Endothelial cell of umbilical vein (primary cell): ENCODE data around the gene UTS2. TPM values are rescaled to one million over a fixed set of nuclear protein-coding genes. Genes with fewer than 3 reads are reported as not detected.

Experiments
- BruUV-seq: library from RNA; stranded (reverse); fragments of 400-500 nt; replicated peaks from 2 replicates; lab custom pipeline; 2021; lab: Mats Ljungman, UMichigan
- CTCF ChIA-PET: fragments of 300-600, 350-600 bp; sonication (Branson Sonifier 250); formaldehyde crosslinking; loops from one replicate; lab custom pipeline; 2021; ENCODE audit warnings: antibody characterized with exemption, inconsistent platforms; lab: Charles Lee
- POLR2A ChIA-PET: fragments of 300-600, 350-600 bp; sonication (Branson Sonifier 250); formaldehyde crosslinking; loops from one replicate; lab custom pipeline; 2021; ENCODE audit warnings: antibody characterized with exemption, inconsistent platforms; lab: Charles Lee
- DNase-seq: peaks from one replicate; pipeline ENCODE4 v3.0.0-alpha.2; 2011; ENCODE audit warnings: low read depth, low spot score
- FAIRE-seq: peaks from 2 replicates; lab custom pipeline; 2011; peaks lifted over from hg19 to GRCh38; lab: Jason Lieb, UNC
- H2AFZ ChIP-seq: 2 replicates; pipeline ENCODE4 v1.6.0; 2012; ENCODE audit warnings: low read depth, low read length, control low read depth, inconsistent platforms
- H3K27ac ChIP-seq: 2 replicates; pipeline ENCODE4 v1.5.1; 2011; ENCODE audit warnings: low read depth, mild to moderate bottlenecking, control low read depth, low read length, moderate library complexity; ENCODE audit not compliant: insufficient read depth
- H3K27me3 ChIP-seq, 2 experiments: 2 replicates each; pipeline versions ENCODE4 v1.6.0 to v1.6.1; 2011; ENCODE audit warnings: low read length in 2 of 2, mixed read lengths in 1 of 2; ENCODE audit not compliant: control insufficient read depth in 2 of 2, insufficient read depth in 2 of 2
- H3K36me3 ChIP-seq, 2 experiments: 2 replicates in 1 of 2; 3 replicates in 1 of 2; pipeline ENCODE4 v1.5.1; 2011; ENCODE audit warnings: low read length in 2 of 2, mild to moderate bottlenecking in 1 of 2, moderate library complexity in 1 of 2; ENCODE audit not compliant: control insufficient read depth in 2 of 2, insufficient read depth in 2 of 2; ENCODE audit errors: extremely low read depth in 1 of 2
- H3K4me1 ChIP-seq: 3 replicates; pipeline ENCODE4 v1.5.1; 2011; ENCODE audit warnings: mild to moderate bottlenecking, low read length; ENCODE audit not compliant: control insufficient read depth, insufficient read depth; ENCODE audit errors: extremely low read depth
- H3K4me2 ChIP-seq: 2 replicates; pipeline ENCODE4 v1.6.1; 2011; ENCODE audit warnings: low read length, control low read depth, mixed read lengths; ENCODE audit not compliant: insufficient read depth
- H3K4me3 ChIP-seq, 3 experiments: fragments of 200-600 bp in 1 of 3; sonication (generic), shearing (Covaris generic) in 1 of 3; replicated peaks in 1 of 3; 2 replicates each; pipeline ENCODE4 v1.5.1; 2011 to 2016; ENCODE audit warnings: control low read depth in 3 of 3, low read length in 3 of 3, mild to moderate bottlenecking in 2 of 3, inconsistent platforms in 1 of 3, low read depth in 1 of 3, moderate library complexity in 1 of 3; ENCODE audit not compliant: insufficient read depth in 1 of 3
- H3K79me2 ChIP-seq: 2 replicates; pipeline ENCODE4 v1.6.0; 2012; ENCODE audit warnings: low read length, inconsistent platforms; ENCODE audit not compliant: control insufficient read depth, insufficient read depth
- H3K9ac ChIP-seq: replicated peaks from 2 replicates; pipeline ENCODE3; 2011; ENCODE audit warnings: low read length, control low read depth; ENCODE audit not compliant: insufficient read depth; ENCODE audit errors: extremely low read depth
- H3K9me1 ChIP-seq: replicated peaks from 3 replicates; pipeline ENCODE4 v1.6.0; 2011; ENCODE audit warnings: mild to moderate bottlenecking, low read length; ENCODE audit not compliant: control insufficient read depth, insufficient read depth; ENCODE audit errors: extremely low read depth
- H3K9me3 ChIP-seq: replicated peaks from 2 replicates; pipeline ENCODE4 v1.5.1; 2012; ENCODE audit warnings: low read length, inconsistent platforms; ENCODE audit not compliant: control insufficient read depth, insufficient read depth
- H4K20me1 ChIP-seq: replicated peaks from 2 replicates; pipeline ENCODE3; 2011; ENCODE audit warnings: mild to moderate bottlenecking, low read length; ENCODE audit not compliant: control insufficient read depth, insufficient read depth; ENCODE audit errors: extremely low read depth
- EZH2 ChIP-seq: IDR thresholded peaks from 2 replicates; pipeline ENCODE4 v1.6.1; 2012; ENCODE audit warnings: borderline replicate concordance, low read depth, mild to moderate bottlenecking, moderate library complexity, low read length, inconsistent platforms; ENCODE audit not compliant: severe bottlenecking
- FOS ChIP-seq: IDR thresholded peaks from 2 replicates; pipeline ENCODE4 v1.6.1; 2011; ENCODE audit warnings: mild to moderate bottlenecking, low read length, moderate library complexity, borderline replicate concordance; ENCODE audit not compliant: insufficient read depth
- GATA2 ChIP-seq: IDR thresholded peaks from 2 replicates; pipeline ENCODE4 v1.7.0; 2011; ENCODE audit warnings: low read depth, mild to moderate bottlenecking, moderate library complexity, mixed read lengths, low read length; ENCODE audit not compliant: insufficient read length, insufficient read depth
- JUN ChIP-seq: IDR thresholded peaks from 2 replicates; pipeline ENCODE4 v1.6.1; 2011; ENCODE audit warnings: borderline replicate concordance, low read depth; ENCODE audit not compliant: insufficient read length, insufficient read depth
- MYC ChIP-seq: IDR thresholded peaks from one replicate; pipeline ENCODE4 v1.6.1; 2011; ENCODE audit warnings: mild to moderate bottlenecking, low read depth, low read length
- POLR2A ChIP-seq: IDR thresholded peaks from 2 replicates; pipeline ENCODE4 v1.6.1; 2012; ENCODE audit warnings: low read depth, mild to moderate bottlenecking, control low read depth, low read length
- POLR2AphosphoS5 ChIP-seq: IDR thresholded peaks from 2 replicates; pipeline ENCODE4 v1.6.1; 2012; ENCODE audit warnings: low read depth, mild to moderate bottlenecking, control low read depth, low read length, moderate library complexity; ENCODE audit not compliant: insufficient read depth
- dilution Hi-C: fragments of 300-500 bp; cut with MboI; formaldehyde crosslinking; loops from one replicate; pipeline ENCODE4 v1.15.0; 2019; ENCODE audit warnings: low sequenced_read_pairs; ENCODE audit not compliant: extremely low pct_ligation_motif_present
- intact Hi-C: fragments of 100-400 bp; cut with micrococcal nuclease; formaldehyde crosslinking; loops from one replicate; pipeline ENCODE4 v1.10.0; 2022
- polyA plus RNA-seq, 4 experiments: library from polyadenylated mRNA; depleted of rRNA in 3 of 4; stranded (reverse) in 3 of 4; unstranded in 1 of 4; fragments of >200 nt; gene quantifications; 2 replicates each; pipeline versions ENCODE4 v1.2.1 to v1.2.3, GENCODE V29; 2011 to 2012; ENCODE audit warnings: missing spikeins in 1 of 4
- total RNA-seq: library from RNA; stranded (reverse); gene quantifications from 2 replicates; pipeline ENCODE4 v1.2.3, GENCODE V29; 2021
- TF ChIP-seq, protein P1 (sequence below): IDR thresholded peaks from 2 replicates; pipeline ENCODE4 v1.6.1; 2011; ENCODE audit not compliant: insufficient read depth, insufficient read length
- TF ChIP-seq, protein P2 (sequence below), 2 donors: IDR thresholded peaks; 1 replicate in 1 of 2; 2 replicates in 1 of 2; pipeline ENCODE4 v1.5.1; 2011; ENCODE audit warnings: low read length in 2 of 2, mild to moderate bottlenecking in 2 of 2, moderate library complexity in 2 of 2, control low read depth in 1 of 2, inconsistent platforms in 1 of 2, low read depth in 1 of 2; ENCODE audit not compliant: insufficient read depth in 1 of 2; ENCODE audit errors: extremely low read depth in 1 of 2

Gene UTS2
- total and polyA plus RNA-seq, 2 donors (not counting 3 experiments of a cell fraction or from before 2014, with no cell fraction given) = not detected

DNA sequence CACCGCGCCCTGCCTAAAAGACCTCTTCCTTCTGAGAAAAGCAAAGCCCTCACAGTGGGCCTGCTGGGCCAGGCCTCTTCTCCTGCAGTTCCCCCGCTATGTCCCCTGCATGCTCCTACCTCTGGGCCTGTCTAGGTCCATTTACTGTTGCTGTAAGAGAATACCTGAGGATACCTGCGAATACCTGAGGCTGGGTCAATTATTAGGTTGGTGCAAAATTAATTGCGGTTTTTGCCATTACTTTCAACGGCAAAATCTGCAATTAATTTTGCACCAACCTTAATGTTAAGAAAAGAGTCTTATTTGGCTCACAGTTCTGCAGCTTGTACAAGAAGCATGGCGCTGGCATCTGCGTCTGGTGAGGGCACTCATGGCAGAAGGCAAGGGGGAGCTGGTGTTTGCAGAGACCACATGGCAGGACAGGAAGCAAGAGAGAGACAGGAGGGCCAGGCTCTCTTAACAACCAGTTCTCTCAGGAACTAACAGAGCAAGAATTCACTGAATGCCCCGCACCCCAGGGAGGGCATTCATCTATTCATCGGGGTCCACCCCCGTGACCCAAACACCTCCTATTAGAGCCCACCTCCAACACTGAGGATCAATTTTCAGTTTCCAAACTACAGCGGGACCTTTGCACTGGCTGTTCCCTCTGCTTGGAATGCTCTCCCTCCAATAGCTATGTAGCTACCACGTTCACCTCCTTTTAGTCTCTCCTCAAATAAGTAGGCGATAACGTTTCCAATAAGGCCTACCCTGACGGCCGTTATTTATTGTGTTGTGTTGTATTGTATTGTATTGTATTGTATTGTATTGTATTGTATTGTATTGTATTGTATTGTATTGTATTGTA is 9.6 kb upstream of the UTS2 start:
- DNase-seq = no peak
- H3K27ac ChIP-seq = no peak overlapping the region
- BruUV-seq = no TSS peak
- TF ChIP-seq, protein P1, sequence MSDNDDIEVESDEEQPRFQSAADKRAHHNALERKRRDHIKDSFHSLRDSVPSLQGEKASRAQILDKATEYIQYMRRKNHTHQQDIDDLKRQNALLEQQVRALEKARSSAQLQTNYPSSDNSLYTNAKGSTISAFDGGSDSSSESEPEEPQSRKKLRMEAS = no peak
- no peak for TF ChIP-seq GATA2
- TF ChIP-seq POLR2A = no peak
- TF ChIP-seq EZH2 = no peak
- TF ChIP-seq MYC = no peak
- TF ChIP-seq FOS = no peak
- TF ChIP-seq POLR2AphosphoS5 = no peak
- TF ChIP-seq, protein P2, sequence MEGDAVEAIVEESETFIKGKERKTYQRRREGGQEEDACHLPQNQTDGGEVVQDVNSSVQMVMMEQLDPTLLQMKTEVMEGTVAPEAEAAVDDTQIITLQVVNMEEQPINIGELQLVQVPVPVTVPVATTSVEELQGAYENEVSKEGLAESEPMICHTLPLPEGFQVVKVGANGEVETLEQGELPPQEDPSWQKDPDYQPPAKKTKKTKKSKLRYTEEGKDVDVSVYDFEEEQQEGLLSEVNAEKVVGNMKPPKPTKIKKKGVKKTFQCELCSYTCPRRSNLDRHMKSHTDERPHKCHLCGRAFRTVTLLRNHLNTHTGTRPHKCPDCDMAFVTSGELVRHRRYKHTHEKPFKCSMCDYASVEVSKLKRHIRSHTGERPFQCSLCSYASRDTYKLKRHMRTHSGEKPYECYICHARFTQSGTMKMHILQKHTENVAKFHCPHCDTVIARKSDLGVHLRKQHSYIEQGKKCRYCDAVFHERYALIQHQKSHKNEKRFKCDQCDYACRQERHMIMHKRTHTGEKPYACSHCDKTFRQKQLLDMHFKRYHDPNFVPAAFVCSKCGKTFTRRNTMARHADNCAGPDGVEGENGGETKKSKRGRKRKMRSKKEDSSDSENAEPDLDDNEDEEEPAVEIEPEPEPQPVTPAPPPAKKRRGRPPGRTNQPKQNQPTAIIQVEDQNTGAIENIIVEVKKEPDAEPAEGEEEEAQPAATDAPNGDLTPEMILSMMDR (IDR thresholded peaks at IDR 0.05; ENCODE audit: extremely low read depth in 1 of 2, insufficient read depth in 1 of 2, low read depth in 1 of 2, low read length in 2 of 2) = no peak
- TF ChIP-seq JUN = no peak
- H3K4me1 ChIP-seq = no peaks in the 10 kb centered on the region
- H3K4me2 ChIP-seq = no peak overlapping the region
- dilution Hi-C loops (no loop called here), intact Hi-C loops (no loop called here)
- H2AFZ ChIP-seq = no peak overlapping the region
- no peak overlapping the region for H3K4me3 ChIP-seq
- POLR2A ChIA-PET = no interaction called here
- no peak for FAIRE-seq
- H4K20me1 ChIP-seq = no peaks in the 10 kb centered on the region
- CTCF ChIA-PET = interaction anchor here (1.2 kb wide), 1 partner anchor 11 kb away, joined by 4 read pairs; no protein-coding TSS in a partner anchor
- H3K9ac ChIP-seq = no peak overlapping the region
- no peaks in the 10 kb centered on the region for H3K9me3 ChIP-seq
- no peaks in the 10 kb centered on the region for H3K79me2 ChIP-seq
- H3K36me3 ChIP-seq = no peaks in the 10 kb centered on the region
- no peaks in the 10 kb centered on the region for H3K9me1 ChIP-seq
- no peaks in the 10 kb centered on the region for H3K27me3 ChIP-seq
